HG03575 (cell line): ENCODE measurements around the gene PRTN3.
"Not testable (repeated sequence)": the region's sequence is repeated elsewhere in the genome, so short reads cannot be mapped to it uniquely, and the experiment has no call there.

Experiments
- ATAC-seq: cut with Tn5 transposase; IDR thresholded peaks from one replicate; pipeline ENCODE4 v1.9.1; 2021; ENCODE audit not compliant: unreplicated experiment, insufficient number of reproducible peaks, low FRiP score; ENCODE audit errors: extremely low read depth

Gene PRTN3

GRCh38 chr19:834216-834615, 6.6 kb upstream of the PRTN3 start:
- no peak for ATAC-seq

GRCh38 chr19:835210-835810, 5.5 kb upstream of the PRTN3 start:
- no peak for ATAC-seq

GRCh38 chr19:842802-843179, 2.0 kb downstream of the PRTN3 start:
- ATAC-seq, result not testable (repeated sequence)

GRCh38 chr19:843180-843835, 2.5 kb downstream of the PRTN3 start:
- no peak for ATAC-seq

GRCh38 chr19:843836-844545, 3.2 kb downstream of the PRTN3 start:
- no peak for ATAC-seq

GRCh38 chr19:844546-844971, 3.8 kb downstream of the PRTN3 start:
- no peak for ATAC-seq

GRCh38 chr19:845707-846521, 5.1 kb downstream of the PRTN3 start:
- no peak for ATAC-seq

- ATAC-seq, result no peak
Observed at GRCh38 chr19:848386-848921, 7.7 kb downstream of the PRTN3 start.

- ATAC-seq, result not testable (repeated sequence)
Observed at GRCh38 chr19:849195-849594, 8.4 kb downstream of the PRTN3 start.

GRCh38 chr19:850221-850978, 9.6 kb downstream of the PRTN3 start:
- no peak for ATAC-seq

GRCh38 chr19:850979-851335, 10.2 kb downstream of the PRTN3 start:
- no peak for ATAC-seq

- ATAC-seq, result no peak
Observed at GRCh38 chr19:852136-853013, 11.6 kb downstream of the PRTN3 start, which contains the start of gene ELANE. TSS of gene ELANE (plus strand) at chr19:852303. CDS start at chr19:852329, 26 bp downstream.

GRCh38 chr19:853014-853585, 12.3 kb downstream of the PRTN3 start:
- no peak for ATAC-seq

- ATAC-seq, result not testable (repeated sequence)
Observed at GRCh38 chr19:853614-854220, 12.9 kb downstream of the PRTN3 start.

- ATAC-seq, result no peak
Observed at GRCh38 chr19:854549-854948, 13.8 kb downstream of the PRTN3 start.

- no peak for ATAC-seq
Observed at GRCh38 chr19:855142-855541, 14.3 kb downstream of the PRTN3 start.

GRCh38 chr19:855566-856120, 14.8 kb downstream of the PRTN3 start:
- ATAC-seq, result no peak
